HG03025 (cell line): ENCODE measurements around the gene CBX3.
A peak's percentile ranks its signal among the peaks of the same experiment; 100 is the strongest.
"Not testable (repeated sequence)": the region's sequence is repeated elsewhere in the genome, so short reads cannot be mapped to it uniquely, and the experiment has no call there.

ENCODE experiments used
- ATAC-seq: cut with Tn5 transposase; IDR thresholded peaks from one replicate; pipeline ENCODE4 v1.9.1; 2021; ENCODE audit warnings: mild to moderate bottlenecking, moderate library complexity; ENCODE audit not compliant: unreplicated experiment, low FRiP score

The CBX3 gene

DNA sequence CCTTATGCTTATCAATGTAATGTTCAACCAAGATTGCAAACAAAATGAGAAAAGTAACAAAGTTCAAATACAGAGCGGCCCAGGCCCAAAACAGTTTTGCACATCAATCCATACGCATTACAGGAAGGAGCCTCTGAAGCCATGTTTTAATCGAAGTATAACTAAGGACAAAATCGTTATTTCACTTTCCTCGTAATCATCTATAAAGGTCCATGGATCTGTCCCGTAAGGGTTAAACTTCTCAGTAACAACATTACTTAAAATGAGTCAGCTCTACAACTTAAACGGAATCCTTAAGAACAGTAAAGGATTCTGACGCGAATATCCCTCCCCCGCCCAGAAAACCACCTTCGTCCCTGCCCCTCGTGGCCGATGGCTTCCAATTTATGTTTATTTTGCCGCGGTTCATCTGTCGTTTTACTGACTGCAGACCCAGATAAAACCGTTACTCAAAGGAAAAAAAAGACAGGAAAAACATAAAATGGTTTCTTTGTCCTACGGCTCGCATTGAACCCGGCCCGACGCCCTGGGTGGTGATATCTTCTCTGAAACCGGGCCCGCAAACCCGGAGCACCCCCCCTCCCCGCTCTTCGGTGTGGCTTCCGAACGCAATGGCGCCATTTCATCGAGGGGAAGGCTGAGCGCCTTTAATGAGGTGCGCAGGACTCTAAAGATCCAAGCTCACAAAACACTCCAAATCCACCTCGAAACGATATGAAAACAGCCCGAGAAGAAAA, 2.1 kb upstream of the CBX3 start:
- no peak for ATAC-seq

DNA sequence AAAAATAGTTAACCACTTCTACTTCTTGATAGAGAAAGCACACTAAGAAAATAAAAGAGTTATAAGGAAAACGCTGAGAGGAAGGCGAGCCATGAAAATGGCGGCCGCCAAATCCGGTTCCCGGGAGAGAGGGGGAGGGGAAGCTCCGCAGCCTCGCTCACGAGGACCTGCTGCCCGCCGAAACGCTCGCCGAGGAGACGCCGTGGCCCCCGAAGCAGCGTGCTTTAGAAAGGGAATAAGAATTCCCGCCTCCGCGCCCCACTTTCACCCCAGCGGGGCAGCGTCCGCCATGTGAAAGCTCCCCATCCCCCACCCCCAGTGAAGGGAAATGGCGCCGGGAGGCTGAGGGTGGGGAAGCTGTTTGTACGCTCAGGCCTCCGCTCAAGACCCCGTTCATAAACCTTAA, 1.5 kb upstream of the CBX3 start:
- no peak for ATAC-seq

DNA sequence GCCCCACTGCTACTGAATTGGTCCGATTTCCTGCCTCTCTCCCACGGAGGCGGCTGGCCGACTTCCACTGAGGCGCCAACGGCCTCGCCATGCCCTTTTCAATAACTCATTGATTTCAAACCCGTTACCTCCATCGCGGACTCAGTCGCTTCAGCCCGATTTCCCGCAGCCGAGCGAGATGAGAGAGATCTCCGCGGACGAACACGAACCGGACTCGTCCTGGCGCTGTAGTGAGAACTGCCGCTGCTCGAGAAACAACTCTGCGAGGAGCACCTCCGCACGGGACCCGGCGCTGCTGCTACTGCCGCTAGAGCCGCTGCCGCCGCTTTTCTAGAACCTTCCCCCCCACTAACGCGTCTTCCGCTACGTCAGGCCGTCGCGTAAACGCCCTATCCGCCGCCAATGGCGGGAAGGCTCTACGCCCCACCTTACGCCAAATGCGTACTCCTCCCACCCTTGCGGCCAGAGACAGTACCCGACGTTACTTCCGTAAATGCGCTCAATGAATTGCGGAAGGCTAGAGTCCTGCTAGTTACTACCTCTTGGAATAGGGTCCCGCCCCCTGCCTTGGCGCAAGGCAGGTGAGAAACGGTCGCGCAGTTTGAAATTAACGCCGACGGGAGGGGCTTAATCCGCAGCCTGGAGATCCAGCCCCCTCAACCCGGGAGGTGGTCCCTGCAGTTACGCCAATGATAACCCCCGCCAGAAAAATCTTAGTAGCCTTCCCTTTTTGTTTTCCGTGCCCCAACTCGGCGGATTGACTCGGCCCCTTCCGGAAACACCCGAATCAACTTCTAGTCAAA, 900 bp upstream of the CBX3 start, which contains the start of gene HNRNPA2B1:
TSS of gene HNRNPA2B1 (minus strand) at position 303 of the 803 bp plus-strand sequence. CDS start at position 134, 169 bp downstream.
- ATAC-seq: peak; percentile 57

DNA sequence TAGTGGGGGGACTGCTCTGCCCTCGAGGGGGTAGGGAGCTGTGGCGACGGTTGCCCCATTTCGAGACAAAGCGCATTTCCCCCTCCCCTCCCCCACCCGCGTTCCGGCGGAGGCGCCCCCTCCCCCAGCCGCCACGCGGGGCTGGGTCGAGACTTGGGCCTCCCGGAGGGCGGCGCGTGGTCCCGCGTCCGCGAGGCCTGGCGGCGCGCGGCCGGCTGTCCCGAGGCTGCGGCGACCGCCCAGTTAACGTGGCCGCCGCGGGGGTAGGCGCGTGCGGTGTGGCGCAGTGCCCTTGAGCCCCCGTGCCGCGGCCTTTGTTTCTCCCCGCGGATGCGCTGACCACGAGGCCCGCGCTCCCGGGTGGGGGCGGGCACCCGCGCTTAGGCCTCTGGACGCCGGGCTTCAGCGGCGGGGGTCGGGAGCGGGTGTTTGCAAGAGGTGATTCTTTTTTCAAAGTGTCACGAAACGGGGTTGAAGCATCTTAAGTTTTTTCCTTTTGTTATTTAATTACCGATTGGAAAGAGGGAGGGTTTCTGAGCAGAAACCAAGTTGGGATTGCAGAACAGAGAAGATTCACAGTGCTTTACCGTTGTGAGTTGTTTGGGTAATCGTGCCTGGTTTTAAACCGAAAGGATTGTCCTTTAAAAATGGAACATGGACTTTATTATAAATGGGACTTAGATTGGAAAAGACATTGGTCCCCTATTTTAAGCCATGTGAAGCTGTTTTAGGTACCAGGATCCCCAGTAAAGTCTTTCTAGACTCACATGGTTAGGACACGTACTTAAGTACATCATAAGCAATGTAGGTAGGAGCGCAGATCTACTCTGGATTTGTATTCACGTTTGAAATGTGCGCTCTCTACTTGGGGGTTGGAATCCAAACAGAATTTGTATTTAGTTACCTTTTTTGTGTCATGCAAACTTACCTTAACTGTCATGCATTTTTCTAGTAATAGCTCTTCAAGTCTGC, 760 bp downstream of the CBX3 start:
- ATAC-seq: peak; percentile 3

DNA sequence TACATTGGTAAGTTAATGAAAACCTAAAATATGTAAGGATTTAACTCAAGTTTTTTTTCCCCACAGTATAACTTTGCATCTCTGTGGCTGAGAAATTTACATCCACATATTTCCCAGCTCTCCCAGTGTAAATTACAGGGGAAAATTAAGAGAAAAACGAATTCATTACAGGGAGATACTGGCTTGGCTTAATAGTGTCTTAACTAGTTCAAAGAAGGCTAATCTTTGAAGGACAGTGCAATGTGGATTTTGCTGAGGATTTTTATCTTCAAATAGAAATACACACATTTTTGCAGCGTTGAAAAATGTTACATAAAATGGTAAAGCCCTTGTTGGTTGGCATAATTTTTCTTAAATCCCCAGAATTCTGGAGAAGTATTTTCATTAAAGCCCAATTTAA, 1.5 kb downstream of the CBX3 start:
- ATAC-seq: no peak

DNA sequence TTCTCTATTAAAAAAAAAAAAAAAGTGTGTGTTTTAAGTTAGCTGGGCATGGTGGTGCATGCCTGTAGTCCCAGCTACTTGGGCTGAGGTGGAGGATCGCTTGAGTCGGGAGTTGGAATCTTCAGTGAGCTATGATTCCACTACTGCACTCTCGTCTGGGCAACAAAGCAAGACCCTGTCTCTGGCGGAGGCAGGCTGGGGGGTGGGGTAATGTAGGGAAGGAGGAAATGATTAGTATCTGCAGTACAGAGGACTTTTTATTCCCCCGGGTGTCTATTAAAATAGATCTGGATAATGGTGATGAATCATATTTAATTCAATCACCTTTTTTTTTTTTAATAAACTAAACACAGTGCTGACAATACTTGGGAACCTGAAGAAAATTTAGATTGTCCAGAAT, 6.5 kb downstream of the CBX3 start:
- no peak for ATAC-seq

DNA sequence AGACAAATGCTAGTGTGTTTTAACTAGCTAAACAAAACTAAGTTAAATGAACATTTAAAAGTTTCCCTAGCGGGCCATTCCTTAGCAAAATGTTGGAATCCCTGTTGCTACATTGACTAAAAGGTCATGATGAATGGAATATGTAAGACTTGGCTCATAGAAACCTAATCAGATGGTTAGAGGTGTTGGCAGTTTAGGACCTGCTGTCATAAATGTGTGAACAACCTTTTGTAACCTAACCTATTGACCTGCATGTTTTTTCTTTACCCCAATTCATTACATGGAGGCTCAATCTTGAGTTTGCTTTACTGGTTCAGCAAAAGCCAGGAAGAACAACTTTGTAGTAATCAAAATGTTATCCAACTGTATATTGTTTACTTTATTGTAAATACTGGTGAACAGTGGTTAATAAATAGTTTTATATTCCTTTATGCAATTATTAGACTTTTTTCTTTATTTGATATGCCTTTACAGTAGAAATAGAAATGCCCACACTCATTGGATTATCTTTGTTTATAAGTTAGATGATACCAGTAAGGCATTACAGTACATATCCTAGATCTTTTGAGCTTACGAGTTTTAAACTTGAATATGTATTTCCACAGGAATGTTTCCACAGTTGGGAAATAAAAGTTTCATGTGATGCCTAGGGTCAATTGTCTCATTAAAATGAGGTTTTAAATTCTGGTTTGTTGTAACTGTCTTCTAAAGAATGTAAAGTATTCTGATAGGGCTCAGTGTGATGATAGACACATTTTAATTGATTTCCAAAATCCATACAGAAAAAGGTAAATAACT, 11.6 kb downstream of the CBX3 start:
- ATAC-seq: no peak

DNA sequence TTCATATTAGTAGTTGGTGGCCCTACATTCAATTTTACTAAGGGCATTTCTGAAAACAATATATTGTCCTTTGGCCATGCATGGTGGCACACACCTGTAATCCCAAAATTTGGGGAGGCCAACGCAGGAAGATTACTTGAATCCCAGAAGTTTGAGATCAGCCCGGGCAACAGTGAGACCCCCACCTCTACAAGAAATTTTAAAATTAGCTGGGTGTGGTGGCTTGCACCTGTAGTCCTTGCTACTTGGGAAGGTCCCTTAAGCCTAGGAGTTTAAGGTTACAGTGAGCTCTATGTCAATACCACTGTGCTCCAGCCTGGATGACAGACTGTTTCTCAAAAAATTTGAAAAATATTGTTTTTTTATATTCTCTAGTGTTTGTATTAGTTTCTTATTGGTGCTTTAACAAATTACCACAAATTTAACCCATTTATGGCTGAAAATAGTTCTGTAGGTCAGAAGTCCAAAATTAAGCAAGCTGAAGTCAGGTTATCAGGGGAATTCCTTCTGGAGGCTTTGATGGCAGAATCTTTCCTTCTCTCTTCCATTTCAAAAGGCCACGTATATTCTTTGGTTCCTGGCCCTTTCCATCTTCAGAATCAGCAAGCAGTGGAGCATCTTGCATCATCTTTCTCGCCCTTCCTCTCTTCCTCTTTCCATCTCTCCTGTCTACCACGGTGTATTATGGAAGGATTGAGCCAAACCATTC, 12.4 kb downstream of the CBX3 start:
- no peak for ATAC-seq

DNA sequence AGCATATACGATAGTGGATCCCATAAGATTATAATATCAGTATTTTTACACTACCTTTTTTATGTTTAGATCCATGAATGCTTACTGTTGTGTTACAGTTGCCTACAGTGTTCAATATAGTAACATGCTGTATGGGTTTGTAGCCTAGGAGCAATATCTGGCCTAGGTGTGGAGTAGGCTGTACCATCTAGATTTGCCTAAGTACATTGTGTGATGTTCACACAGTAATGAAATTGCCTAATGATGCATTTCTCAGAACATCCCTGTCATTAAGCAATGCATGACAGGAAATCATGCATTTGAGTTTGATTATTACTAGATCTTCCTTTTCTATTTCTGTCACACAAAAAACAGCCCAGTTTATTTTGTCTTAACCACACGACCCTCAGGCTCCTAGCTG, 14.5 kb downstream of the CBX3 start:
- ATAC-seq: no peak

DNA sequence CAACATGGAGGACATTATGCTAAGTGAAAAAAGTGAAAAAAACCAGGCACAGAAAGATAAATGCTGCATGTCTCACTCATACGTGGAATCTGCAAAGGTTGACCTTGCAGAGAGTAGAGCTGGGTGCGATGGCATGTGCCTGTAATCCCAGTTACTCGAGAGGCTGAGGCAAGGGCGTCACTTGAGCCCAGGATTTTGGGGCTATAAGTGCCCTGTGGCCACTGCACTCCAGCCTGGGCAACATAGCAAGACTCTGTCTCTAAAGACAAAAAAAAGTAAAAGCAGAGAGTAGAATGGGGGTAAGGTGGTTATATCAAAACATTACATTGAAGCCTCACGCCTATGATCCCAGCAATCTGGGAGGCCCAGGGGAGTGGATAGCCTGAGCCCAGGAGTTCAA, 22.8 kb downstream of the CBX3 start:
- no peak for ATAC-seq

DNA sequence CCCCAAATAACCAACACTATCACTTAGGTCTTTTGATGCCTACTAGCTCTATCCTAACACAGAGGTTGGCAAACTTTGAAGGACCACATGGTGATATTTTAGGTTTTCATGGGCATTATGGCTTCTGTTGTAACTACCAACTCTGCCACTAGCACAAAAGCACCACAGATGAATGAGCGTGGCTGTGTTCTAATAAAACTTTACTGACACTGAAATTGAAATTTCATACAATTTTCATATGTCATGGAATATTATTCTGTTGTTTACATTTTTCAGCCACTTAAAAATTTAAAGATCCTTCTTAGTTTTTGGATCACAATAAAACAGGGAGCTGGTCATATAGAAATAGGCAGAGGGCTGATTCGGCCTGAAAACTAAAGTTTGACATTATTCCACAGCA, 26.4 kb downstream of the CBX3 start:
- ATAC-seq: no peak

DNA sequence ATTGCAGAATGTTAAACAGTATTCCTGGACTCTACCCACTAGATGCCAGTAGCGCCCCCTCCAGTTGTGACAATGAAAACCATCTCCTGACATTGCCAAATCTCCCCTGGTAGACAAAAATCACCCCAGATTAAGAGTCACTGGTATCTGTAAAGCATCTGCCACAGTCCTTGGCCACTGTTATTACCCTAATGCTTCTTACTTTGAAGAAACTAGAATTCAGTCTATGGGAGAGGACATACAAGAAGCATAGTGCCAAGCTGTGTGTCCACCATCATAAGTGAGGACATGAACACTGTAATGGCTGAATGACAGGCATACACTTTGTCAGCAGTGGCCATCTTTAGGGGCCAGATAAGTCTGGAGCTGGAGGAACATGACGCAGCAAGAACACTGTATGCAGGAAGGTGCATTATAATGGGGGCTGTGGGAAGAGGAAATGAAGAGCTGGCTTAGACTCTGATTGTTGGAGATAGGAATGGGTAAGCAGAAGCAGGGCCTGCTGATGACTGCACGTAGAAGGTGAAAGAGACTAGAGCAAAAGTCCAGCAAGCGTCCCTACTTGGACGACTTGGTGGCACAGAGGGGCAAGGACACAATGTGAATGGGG, 32.5 kb downstream of the CBX3 start:
- no peak for ATAC-seq

DNA sequence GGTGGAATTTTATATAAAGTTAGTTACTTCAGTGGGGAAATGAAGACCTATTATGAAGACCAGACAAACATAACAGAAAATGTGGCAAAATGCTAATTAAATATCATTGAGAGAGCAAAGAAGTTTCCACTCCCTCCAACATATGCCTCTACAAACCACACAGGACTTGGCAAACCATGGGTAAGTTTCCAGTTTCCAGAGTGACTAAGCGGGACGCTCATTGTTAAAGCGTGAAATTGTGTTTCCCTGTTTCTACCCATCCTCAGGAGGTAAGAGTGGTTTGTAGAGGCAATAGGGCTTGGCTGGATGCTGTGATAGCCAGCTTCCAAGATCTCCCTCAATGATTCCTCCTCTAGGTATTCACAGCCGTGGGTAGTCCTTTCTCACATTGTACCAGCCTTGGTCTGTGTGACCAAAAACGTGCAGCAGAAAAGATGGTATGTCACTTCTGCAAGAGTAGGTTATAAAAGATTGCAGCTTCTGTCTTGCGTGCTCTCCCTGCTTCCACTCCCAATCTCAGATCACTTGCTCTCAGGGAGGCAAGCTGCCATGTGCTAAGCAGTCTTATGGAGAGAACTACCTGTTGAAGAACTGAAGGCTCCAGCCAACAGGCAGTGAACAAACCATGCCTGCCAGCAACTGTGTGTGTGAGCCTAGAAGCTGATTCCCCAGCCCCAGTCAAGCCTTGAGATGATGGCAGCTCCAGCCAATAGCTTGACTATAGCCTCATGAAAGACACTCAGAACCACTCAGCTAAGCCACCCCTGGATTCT, 35.7 kb downstream of the CBX3 start:
- ATAC-seq: no peak

DNA sequence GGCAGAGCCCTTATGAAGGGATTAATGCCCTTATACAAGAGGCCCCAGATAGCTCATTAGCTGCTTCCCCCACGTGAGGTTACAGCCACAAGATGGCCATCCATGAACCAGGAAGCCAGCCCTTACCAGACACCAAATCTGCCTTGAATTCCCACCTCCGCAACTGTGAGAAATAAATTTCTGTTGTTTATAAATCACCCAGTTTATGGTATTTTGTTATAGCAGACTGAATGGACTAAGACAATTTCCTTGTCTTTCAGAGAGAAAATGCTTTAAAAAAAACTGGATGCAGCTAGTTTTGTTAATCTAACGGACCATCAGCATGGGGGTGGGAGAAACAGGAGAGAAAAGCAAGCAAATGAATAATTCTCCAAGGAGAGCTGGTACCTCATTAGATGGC, 36.5 kb downstream of the CBX3 start:
- ATAC-seq: no peak

DNA sequence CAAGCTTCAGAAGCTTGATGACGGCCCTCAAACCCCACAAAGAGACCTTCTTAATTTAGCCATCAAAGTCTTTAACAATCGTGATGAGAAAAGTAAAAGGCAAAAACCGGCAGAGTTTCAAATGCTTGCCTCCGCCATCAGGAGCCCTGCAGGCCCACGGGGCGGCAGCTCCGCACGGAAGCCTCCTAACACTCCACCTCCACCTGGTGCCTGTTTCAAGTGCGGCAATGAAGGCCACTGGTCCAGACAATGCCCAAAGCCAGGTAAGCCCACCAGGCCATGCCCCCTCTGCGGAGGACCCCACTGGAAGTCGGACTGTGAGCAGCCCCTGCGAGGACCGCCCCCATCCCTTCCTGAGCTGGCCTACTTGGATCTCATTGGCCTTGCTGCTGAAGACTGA, 43.6 kb downstream of the CBX3 start:
- ATAC-seq: no peak

DNA sequence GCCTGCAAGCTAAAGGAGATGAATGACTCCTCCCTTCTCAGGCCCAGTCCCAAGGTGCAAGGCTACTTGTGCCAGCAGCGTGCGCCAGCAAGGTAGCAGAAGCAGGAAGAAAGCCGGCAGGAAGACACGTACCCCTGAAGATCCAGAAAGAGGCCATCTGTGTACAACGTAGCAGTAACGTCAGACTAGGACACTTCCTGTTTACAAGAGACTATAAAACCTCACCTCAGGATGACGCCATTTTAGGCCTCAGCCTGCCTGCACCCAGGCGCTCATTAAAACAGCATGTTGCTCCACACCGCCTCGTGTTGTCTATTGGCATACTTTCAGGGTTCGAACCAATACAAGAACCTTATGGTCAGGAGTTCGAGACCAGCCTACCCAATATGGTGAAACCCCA, 48.7 kb downstream of the CBX3 start:
- ATAC-seq: no peak

DNA sequence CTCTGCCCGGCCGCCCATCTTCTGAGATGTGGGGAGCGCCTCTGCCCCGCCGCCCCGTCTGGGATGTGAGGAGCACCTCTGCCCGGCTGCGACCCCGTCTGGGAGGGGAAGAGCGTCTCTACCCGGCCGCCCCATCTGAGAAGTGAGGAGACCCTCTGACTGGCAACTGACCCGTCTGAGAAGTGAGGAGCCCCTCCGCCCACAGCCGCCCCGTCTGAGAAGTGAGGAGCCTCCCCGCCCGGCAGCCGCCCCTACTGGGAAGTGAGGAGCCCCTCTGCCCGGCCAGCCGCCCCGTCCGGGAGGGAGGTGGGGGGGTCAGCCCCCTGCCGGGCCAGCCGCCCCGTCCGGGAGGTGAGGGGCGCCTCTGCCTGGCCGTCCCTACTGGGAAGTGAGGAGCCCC, 60.3 kb downstream of the CBX3 start:
- not testable (repeated sequence) for ATAC-seq
